Keratinocyte (primary cell): Measurements from ENCODE around the gene FRYL.
"Not testable (repeated sequence)": the region's sequence is repeated elsewhere in the genome, so short reads cannot be mapped to it uniquely, and the experiment has no call there.

ENCODE experiments used
- EZH2 ChIP-seq: IDR thresholded peaks from one replicate; pipeline ENCODE4 v1.6.1; 2012; ENCODE audit warnings: inconsistent platforms, mild to moderate bottlenecking, low read length, moderate library complexity
- TF ChIP-seq, protein P1 (sequence below), 3 experiments: IDR thresholded peaks in 1 of 3; conservative IDR thresholded peaks in 1 of 3; optimal IDR thresholded peaks in 1 of 3; 2 replicates in 2 of 3; 3 replicates in 1 of 3; pipeline versions ENCODE3 to v1.5.1; 2011; ENCODE audit warnings: low read length in 3 of 3, mild to moderate bottlenecking in 3 of 3, moderate library complexity in 2 of 3, control low read depth in 1 of 3, inconsistent platforms in 1 of 3; ENCODE audit not compliant: insufficient read depth in 2 of 3; ENCODE audit errors: extremely low read depth in 1 of 3

DNA sequence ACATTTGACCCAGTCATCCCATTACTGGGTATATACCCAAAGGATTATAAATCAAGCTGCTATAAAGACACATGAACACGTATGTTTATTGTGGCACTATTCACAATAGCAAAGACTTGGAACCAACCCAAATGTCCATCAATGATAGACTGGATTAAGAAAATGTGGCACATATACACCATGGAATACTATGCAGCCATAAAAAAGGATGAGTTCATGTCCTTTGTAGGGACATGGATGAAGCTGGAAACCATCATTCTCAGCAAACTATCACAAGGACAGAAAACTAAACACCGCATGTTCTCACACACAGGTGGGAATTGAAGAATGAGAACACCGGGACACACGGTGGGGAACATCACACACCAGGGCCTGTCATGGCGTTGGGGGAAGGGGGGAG is 21.4 kb downstream of the FRYL start:
- TF ChIP-seq, protein P1, sequence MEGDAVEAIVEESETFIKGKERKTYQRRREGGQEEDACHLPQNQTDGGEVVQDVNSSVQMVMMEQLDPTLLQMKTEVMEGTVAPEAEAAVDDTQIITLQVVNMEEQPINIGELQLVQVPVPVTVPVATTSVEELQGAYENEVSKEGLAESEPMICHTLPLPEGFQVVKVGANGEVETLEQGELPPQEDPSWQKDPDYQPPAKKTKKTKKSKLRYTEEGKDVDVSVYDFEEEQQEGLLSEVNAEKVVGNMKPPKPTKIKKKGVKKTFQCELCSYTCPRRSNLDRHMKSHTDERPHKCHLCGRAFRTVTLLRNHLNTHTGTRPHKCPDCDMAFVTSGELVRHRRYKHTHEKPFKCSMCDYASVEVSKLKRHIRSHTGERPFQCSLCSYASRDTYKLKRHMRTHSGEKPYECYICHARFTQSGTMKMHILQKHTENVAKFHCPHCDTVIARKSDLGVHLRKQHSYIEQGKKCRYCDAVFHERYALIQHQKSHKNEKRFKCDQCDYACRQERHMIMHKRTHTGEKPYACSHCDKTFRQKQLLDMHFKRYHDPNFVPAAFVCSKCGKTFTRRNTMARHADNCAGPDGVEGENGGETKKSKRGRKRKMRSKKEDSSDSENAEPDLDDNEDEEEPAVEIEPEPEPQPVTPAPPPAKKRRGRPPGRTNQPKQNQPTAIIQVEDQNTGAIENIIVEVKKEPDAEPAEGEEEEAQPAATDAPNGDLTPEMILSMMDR (optimal IDR thresholded peaks at IDR 0.05 in 1 of 3, IDR thresholded peaks at IDR 0.05 in 1 of 3, conservative IDR thresholded peaks at IDR 0.05 in 1 of 3; ENCODE audit: extremely low read depth in 1 of 3, insufficient read depth in 2 of 3, low read length in 3 of 3): not testable (repeated sequence)
- not testable (repeated sequence) for TF ChIP-seq EZH2
